ENCODE results near the gene ZNF598. TPM values are rescaled to one million over a fixed set of nuclear protein-coding genes. Genes with fewer than 3 reads are reported as not detected.
A peak's percentile ranks its signal among the peaks of the same experiment; 100 is the strongest.

The ZNF598 gene
- total and polyA plus RNA-seq, 2 of the 13 experiments (the other 11 are each of a cell fraction or from before 2014, with no cell fraction given) = 13.5 to 14.2 TPM

DNA sequence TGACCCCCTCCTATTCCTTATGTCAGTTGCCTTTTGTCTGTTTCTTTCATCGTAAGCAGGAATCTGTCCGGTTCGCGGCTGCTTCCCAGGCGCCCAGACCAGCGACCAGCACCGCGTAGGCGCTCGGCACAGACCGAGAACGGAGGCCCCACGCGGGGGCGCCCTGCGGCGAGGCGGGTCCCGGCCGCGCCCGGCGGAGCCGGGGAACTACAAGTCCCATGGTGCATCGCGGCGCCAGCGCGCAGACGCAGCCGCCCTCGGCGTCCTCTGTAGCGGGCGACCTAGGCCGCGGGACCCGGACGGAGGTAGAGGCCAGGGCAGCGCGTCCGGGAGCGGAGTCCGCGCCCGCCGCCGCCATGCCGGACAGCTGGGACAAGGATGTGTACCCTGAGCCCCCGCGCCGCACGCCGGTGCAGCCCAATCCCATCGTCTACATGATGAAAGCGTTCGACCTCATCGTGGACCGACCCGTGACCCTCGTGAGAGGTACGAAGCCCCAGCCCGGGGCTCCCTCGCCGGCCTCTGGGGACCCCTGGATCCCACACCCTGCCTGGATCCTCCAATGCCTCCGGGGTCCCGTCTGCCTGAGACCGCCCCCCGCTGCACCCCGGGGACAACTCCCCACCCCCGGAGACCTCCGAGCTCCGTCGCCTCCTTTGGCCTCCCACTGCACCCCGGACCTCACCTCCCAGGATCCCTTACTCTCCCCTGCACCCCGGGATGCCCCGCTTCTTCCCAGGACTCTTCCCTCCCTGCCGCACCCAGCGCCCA lies 50.2 kb downstream of the ZNF598 start, which contains the start of gene NDUFB10 (continued):
- TF ChIP-seq ZHX1 (CRISPR knock-in tag; IDR thresholded peaks at IDR 0.05; ENCODE audit: low read depth) = 0 out of 2 replicates have a peak, but pooled peaks have one; percentile 29
- TF ChIP-seq ZNF354B (CRISPR knock-in tag; IDR thresholded peaks at IDR 0.05) = peak; percentile 64; the same call in 1 of the 2 replicates
- TF ChIP-seq HIVEP1 (CRISPR knock-in tag; IDR thresholded peaks at IDR 0.05) = no peak
- no peak for TF ChIP-seq ISX (CRISPR knock-in tag; conservative IDR thresholded peaks at IDR 0.05)
- no peak; the same call in 1 of the 2 replicates for TF ChIP-seq FOXA3 (CRISPR knock-in tag; IDR thresholded peaks at IDR 0.05)
- TF ChIP-seq CHD4 (IDR thresholded peaks at IDR 0.05; ENCODE audit: borderline replicate concordance, low read length) = no peak
- peak; percentile 51 for TF ChIP-seq SRSF1 (optimal IDR thresholded peaks at IDR 0.05; ENCODE audit: low read depth, low read length)
- TF ChIP-seq U2AF1 (optimal IDR thresholded peaks at IDR 0.05; ENCODE audit: low read depth, low read length) = no peak
- 0 out of 2 replicates have a peak, but pooled peaks have one; percentile 80 for TF ChIP-seq RFXANK (CRISPR knock-in tag; IDR thresholded peaks at IDR 0.05)
- TF ChIP-seq JUN (CRISPR knock-in tag; IDR thresholded peaks at IDR 0.05) = no peak
- TF ChIP-seq HMGA1 (CRISPR knock-in tag; conservative IDR thresholded peaks at IDR 0.05) = no peak
- no peak for TF ChIP-seq SRSF9 (IDR thresholded peaks at IDR 0.05; ENCODE audit: borderline replicate concordance, insufficient read depth, low read depth, low read length, poor library complexity, severe bottlenecking)
- no peak for TF ChIP-seq PTBP1 (IDR thresholded peaks at IDR 0.05; ENCODE audit: low read depth, low read length, poor library complexity, severe bottlenecking)
- peak; percentile 97 for TF ChIP-seq RBFOX2 (IDR thresholded peaks at IDR 0.05; ENCODE audit: low read depth, low read length)
- TF ChIP-seq ZBTB40 (IDR thresholded peaks at IDR 0.05) = no peak
- peak; percentile 76 for TF ChIP-seq ZBTB40 (CRISPR knock-in tag; IDR thresholded peaks at IDR 0.05)
- no peak for TF ChIP-seq ETS1 (CRISPR knock-in tag; IDR thresholded peaks at IDR 0.05)

All from HepG2 (cell line).